ENCODE data around the gene GALNT13.

- TF ChIP-seq CTCF (IDR thresholded peaks at IDR 0.05; ENCODE audit: insufficient read depth, low read depth, low read length) (no peak), EZH2 (IDR thresholded peaks at IDR 0.05; ENCODE audit: insufficient read depth, low read length) (no peak)
Observed at GRCh38 chr2:154244932-154245331, 373.2 kb downstream of the GALNT13 start.
